Measurements from ENCODE around the gene PPP6R2. TPM values are rescaled to one million over a fixed set of nuclear protein-coding genes. Genes with fewer than 3 reads are reported as not detected.

The PPP6R2 gene
- total RNA-seq, 2 experiments from 2014 or later, result 33.7 to 34.7 TPM

GRCh38 chr22:50445880-50446707 lies 103.0 kb downstream of the PPP6R2 start:
- peak overlapping the region; percentile 56 for H3K27ac Mint-ChIP-seq
- H3K4me1 Mint-ChIP-seq (ENCODE audit: low read depth), result peaks cover 10% of the 10 kb centered on the region

GRCh38 chr22:50446708-50447575 lies 103.8 kb downstream of the PPP6R2 start:
- intact Hi-C loops (cut with micrococcal nuclease), result no loop called here
- CTCF ChIA-PET, result no interaction called here
- Mint-ChIP-seq H3K4me3 (no peak overlapping the region), H3K27ac (no peak overlapping the region), H3K9me3 (no peaks in the 10 kb centered on the region), H3K36me3 (ENCODE audit: low read depth) (peaks cover 6% of the 10 kb centered on the region), H3K4me1 (ENCODE audit: low read depth) (peaks cover 10% of the 10 kb centered on the region), H3K27me3 (ENCODE audit: low read depth) (no peaks in the 10 kb centered on the region)
- no peak for DNase-seq

More at GRCh38 chr22:50445880-50446707, 103.0 kb downstream of the PPP6R2 start:
- intact Hi-C loops (cut with micrococcal nuclease), result no loop called here
- no peak for DNase-seq
- peaks cover 4% of the 10 kb centered on the region for H3K36me3 Mint-ChIP-seq (ENCODE audit: low read depth)
- H3K27me3 Mint-ChIP-seq (ENCODE audit: low read depth), result no peaks in the 10 kb centered on the region
- no peak overlapping the region for H3K4me3 Mint-ChIP-seq
- CTCF ChIA-PET, result no interaction called here
- H3K9me3 Mint-ChIP-seq, result no peaks in the 10 kb centered on the region

GRCh38 chr22:50447576-50448551 lies 104.7 kb downstream of the PPP6R2 start:
- Mint-ChIP-seq H3K9me3 (no peaks in the 10 kb centered on the region), H3K36me3 (ENCODE audit: low read depth) (peaks cover 5% of the 10 kb centered on the region), H3K4me1 (ENCODE audit: low read depth) (peaks cover 12% of the 10 kb centered on the region), H3K4me3 (no peak overlapping the region), H3K27ac (peak overlapping the region; percentile 22), H3K27me3 (ENCODE audit: low read depth) (no peaks in the 10 kb centered on the region)
- intact Hi-C loops (cut with micrococcal nuclease), result no loop called here
- DNase-seq, result no peak
- CTCF ChIA-PET, result interaction anchor here (1.2 kb wide), 1 partner anchor 14 kb away, joined by 3 read pairs; no protein-coding TSS in a partner anchor

GRCh38 chr22:50452649-50453048 lies 109.5 kb downstream of the PPP6R2 start:
- no peak overlapping the region for H3K4me3 Mint-ChIP-seq
- intact Hi-C loops (cut with micrococcal nuclease), result no loop called here
- H3K27ac Mint-ChIP-seq, result peak overlapping the region; percentile 54
- no peaks in the 10 kb centered on the region for H3K9me3 Mint-ChIP-seq
- H3K36me3 Mint-ChIP-seq (ENCODE audit: low read depth), result peaks cover 9% of the 10 kb centered on the region
- no peaks in the 10 kb centered on the region for H3K27me3 Mint-ChIP-seq (ENCODE audit: low read depth)
- H3K4me1 Mint-ChIP-seq (ENCODE audit: low read depth), result peaks cover 9% of the 10 kb centered on the region
- CTCF ChIA-PET, result interaction anchor here (0.9 kb wide), 1 partner anchor 46 kb away, joined by 3 read pairs; no protein-coding TSS in a partner anchor
- DNase-seq, result no peak

- H3K4me1 Mint-ChIP-seq (ENCODE audit: low read depth), result peaks cover 9% of the 10 kb centered on the region
These were observed 111.5 kb downstream of the PPP6R2 start for GRCh38 chr22:50454556-50455075.

DNA sequence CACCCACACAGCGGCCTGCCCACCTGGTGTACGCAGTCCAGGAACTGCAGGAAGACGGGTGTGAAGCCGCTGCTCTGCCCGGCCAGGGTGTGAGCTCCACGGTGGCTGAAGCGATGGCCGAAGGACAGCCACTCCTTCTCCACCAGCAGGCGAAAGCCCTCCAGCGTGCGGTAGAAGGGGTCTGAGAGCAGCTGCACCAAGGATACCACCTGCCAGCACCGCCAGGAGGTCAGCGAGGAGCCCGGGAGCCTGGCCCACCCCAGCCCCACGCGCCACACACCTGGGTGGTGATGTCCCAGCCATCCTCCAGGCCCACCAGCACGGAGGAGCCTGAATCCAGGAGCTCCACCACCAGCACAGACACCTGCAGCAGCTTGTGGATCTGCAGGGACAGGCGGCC lies 112.1 kb downstream of the PPP6R2 start:
- intact Hi-C loops (cut with micrococcal nuclease), result loop anchor here (5.0 kb wide), 1 partner anchor 42 kb away; no protein-coding TSS in a partner anchor
- Mint-ChIP-seq H3K4me1 (ENCODE audit: low read depth) (peaks cover 9% of the 10 kb centered on the region), H3K27me3 (ENCODE audit: low read depth) (no peaks in the 10 kb centered on the region), H3K27ac (no peak overlapping the region), H3K9me3 (no peaks in the 10 kb centered on the region), H3K36me3 (ENCODE audit: low read depth) (peaks cover 13% of the 10 kb centered on the region), H3K4me3 (no peak overlapping the region)
- DNase-seq, result no peak
- CTCF ChIA-PET, result interaction anchor here (1.1 kb wide), 1 partner anchor 44 kb away, joined by 5 read pairs; no protein-coding TSS in a partner anchor

More at GRCh38 chr22:50454556-50455075, 111.5 kb downstream of the PPP6R2 start:
- no peaks in the 10 kb centered on the region for H3K27me3 Mint-ChIP-seq (ENCODE audit: low read depth)
- no peak overlapping the region for H3K27ac Mint-ChIP-seq
- intact Hi-C loops (cut with micrococcal nuclease), result loop anchor here (5.0 kb wide), 1 partner anchor 43 kb away; no protein-coding TSS in a partner anchor
- H3K36me3 Mint-ChIP-seq (ENCODE audit: low read depth), result peaks cover 13% of the 10 kb centered on the region
- CTCF ChIA-PET, result no interaction called here
- DNase-seq, result no peak
- H3K4me3 Mint-ChIP-seq, result no peak overlapping the region
- no peaks in the 10 kb centered on the region for H3K9me3 Mint-ChIP-seq

GRCh38 chr22:50456026-50456425 lies 112.9 kb downstream of the PPP6R2 start:
- CTCF ChIA-PET, result interaction anchor here (0.6 to 3.6 kb wide), 3 partner anchors 41 to 153 kb away, joined by 3 to 16 read pairs (median 5); no protein-coding TSS in a partner anchor
- Mint-ChIP-seq H3K36me3 (ENCODE audit: low read depth) (peaks cover 18% of the 10 kb centered on the region), H3K27me3 (ENCODE audit: low read depth) (no peaks in the 10 kb centered on the region), H3K4me3 (no peak overlapping the region), H3K27ac (no peak overlapping the region), H3K4me1 (ENCODE audit: low read depth) (peaks cover 9% of the 10 kb centered on the region), H3K9me3 (no peaks in the 10 kb centered on the region)
- DNase-seq, result no peak
- intact Hi-C loops (cut with micrococcal nuclease), result loop anchor here (5.0 kb wide), 1 partner anchor 41 kb away; no protein-coding TSS in a partner anchor

DNA sequence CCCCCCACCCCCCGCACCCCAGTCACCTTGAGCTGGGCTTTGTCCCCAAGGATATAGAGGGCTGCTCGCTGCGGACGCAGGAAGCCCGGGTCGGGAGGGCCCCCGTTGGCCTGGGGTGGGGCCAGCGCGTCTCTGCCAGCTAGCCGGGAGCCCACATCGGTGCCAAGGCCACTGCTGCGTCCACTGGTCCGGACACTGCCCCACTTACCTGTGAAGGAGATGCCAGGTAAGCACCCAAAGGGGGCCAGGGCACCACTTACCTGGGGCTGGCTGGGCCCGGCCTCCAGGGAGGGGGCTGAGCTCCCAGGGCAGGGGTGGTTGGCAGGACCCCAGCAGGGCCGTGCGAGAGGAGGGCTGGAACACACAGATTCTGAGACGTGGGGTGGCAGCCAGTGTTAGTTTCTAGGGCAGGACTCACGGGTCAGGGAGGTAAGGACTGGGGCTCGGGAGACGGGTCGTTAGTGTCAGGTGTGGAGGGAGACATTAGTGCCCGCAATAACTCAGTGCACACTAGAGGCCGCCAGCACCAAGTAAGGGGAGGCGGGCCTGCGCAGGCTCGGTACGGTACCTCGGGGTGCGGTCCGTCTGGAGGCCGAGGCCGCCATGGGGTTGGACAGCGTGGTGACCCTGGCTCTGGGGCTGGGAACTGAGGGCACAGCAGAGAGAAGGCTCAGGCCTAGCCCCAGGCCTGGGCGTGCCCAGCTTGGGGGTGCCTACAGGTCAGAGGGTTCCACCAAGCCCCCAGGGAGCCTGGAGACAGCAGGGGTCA lies 113.5 kb downstream of the PPP6R2 start:
- Mint-ChIP-seq H3K36me3 (ENCODE audit: low read depth) (peaks cover 15% of the 10 kb centered on the region), H3K4me1 (ENCODE audit: low read depth) (peaks cover 9% of the 10 kb centered on the region)
- DNase-seq, result no peak

DNA sequence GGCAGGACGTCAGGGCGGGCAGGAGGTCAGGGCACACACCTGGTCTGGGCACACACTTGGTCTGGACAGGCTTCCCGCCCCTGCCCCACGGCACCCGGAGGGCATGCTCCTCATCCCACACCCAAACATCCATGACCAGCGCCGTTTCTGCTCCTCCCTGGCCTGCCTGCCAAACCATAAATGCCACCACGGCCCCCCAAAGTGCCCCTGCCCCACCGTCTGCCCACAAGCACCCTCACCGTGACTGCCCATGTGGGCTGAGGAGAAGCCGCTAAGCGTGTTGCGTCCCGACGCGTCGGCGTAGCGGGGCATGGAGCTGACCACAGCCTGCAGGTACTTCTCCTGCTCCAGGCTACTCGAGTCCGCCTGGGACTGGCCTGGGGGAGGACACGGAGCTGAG lies 115.9 kb downstream of the PPP6R2 start:
- CTCF ChIA-PET, result interaction anchor here (1.4 to 3.6 kb wide), 2 partner anchors 11 to 38 kb away, joined by 3 to 16 read pairs; no protein-coding TSS in a partner anchor
- Mint-ChIP-seq H3K27ac (peak overlapping the region; percentile 36), H3K36me3 (ENCODE audit: low read depth) (peaks cover 21% of the 10 kb centered on the region), H3K27me3 (ENCODE audit: low read depth) (no peaks in the 10 kb centered on the region), H3K4me3 (no peak overlapping the region), H3K9me3 (no peaks in the 10 kb centered on the region), H3K4me1 (ENCODE audit: low read depth) (no peaks in the 10 kb centered on the region)
- no peak for DNase-seq
- intact Hi-C loops (cut with micrococcal nuclease), result loop anchor here (5.0 kb wide), 1 partner anchor 38 kb away; no protein-coding TSS in a partner anchor

More for the DNA sequence above, 113.5 kb downstream of the PPP6R2 start:
- Mint-ChIP-seq H3K9me3 (no peaks in the 10 kb centered on the region), H3K27me3 (ENCODE audit: low read depth) (no peaks in the 10 kb centered on the region), H3K4me3 (no peak overlapping the region), H3K27ac (no peak overlapping the region)
- intact Hi-C loops (cut with micrococcal nuclease), result loop anchor here (5.0 kb wide), 1 partner anchor 41 kb away; no protein-coding TSS in a partner anchor
- CTCF ChIA-PET, result interaction anchor here (0.6 to 3.6 kb wide), 5 partner anchors 15 to 152 kb away, joined by 3 to 16 read pairs (median 4); no protein-coding TSS in a partner anchor

- CTCF ChIA-PET, result interaction anchor here (0.9 to 1.4 kb wide), 3 partner anchors 11 to 38 kb away, joined by 3 to 5 read pairs (median 3); no protein-coding TSS in a partner anchor
- H3K27me3 Mint-ChIP-seq (ENCODE audit: low read depth), result no peaks in the 10 kb centered on the region
- no peaks in the 10 kb centered on the region for H3K9me3 Mint-ChIP-seq
- no peak overlapping the region for H3K4me3 Mint-ChIP-seq
- intact Hi-C loops (cut with micrococcal nuclease), result loop anchor here (5.0 kb wide), 1 partner anchor 38 kb away; no protein-coding TSS in a partner anchor
- no peak for DNase-seq
- H3K27ac Mint-ChIP-seq, result no peak overlapping the region
- H3K4me1 Mint-ChIP-seq (ENCODE audit: low read depth), result no peaks in the 10 kb centered on the region
- peaks cover 24% of the 10 kb centered on the region for H3K36me3 Mint-ChIP-seq (ENCODE audit: low read depth)
These were observed 116.5 kb downstream of the PPP6R2 start for GRCh38 chr22:50459496-50460140.

Data from activated naive CD4-positive, alpha-beta T cell treated with anti-CD3 and anti-CD28 coated beads for 36 hours (primary cell).